CD14-positive monocyte (primary cell): ENCODE results near the gene HINFP. TPM values are rescaled to one million over a fixed set of nuclear protein-coding genes. Genes with fewer than 3 reads are reported as not detected.
"Not testable (repeated sequence)": the region's sequence is repeated elsewhere in the genome, so short reads cannot be mapped to it uniquely, and the experiment has no call there.

Experiments
- DNase-seq, 3 donors: peaks; one replicate each; pipeline ENCODE4 v3.0.0-alpha.2; 2011 to 2022
- H2AFZ ChIP-seq: 2 replicates; pipeline ENCODE4 v1.6.0; 2012; ENCODE audit warnings: mild to moderate bottlenecking, low read depth, low read length, inconsistent platforms; ENCODE audit not compliant: insufficient read depth, poor library complexity, severe bottlenecking
- H3K27ac ChIP-seq, 2 donors: 1 replicate in 1 of 2; 2 replicates in 1 of 2; pipeline ENCODE4 v1.5.1; 2012 to 2013; ENCODE audit warnings: low read length in 2 of 2, control low read depth in 1 of 2, inconsistent platforms in 1 of 2, low read depth in 1 of 2, mild to moderate bottlenecking in 1 of 2
- H3K27me3 ChIP-seq, 2 donors: one replicate each; pipeline versions ENCODE4 v1.6.0 to v1.6.1; 2011 to 2013; ENCODE audit warnings: low read length in 2 of 2; ENCODE audit not compliant: control insufficient read depth in 2 of 2, insufficient read depth in 2 of 2
- H3K36me3 ChIP-seq, 2 donors: replicated peaks in 1 of 2; 1 replicate in 1 of 2; 2 replicates in 1 of 2; pipeline versions ENCODE4 v1.5.1 to v1.6.1; 2012 to 2013; ENCODE audit warnings: low read length in 2 of 2, control low read depth in 1 of 2, inconsistent platforms in 1 of 2, mild to moderate bottlenecking in 1 of 2; ENCODE audit not compliant: insufficient read depth in 2 of 2, control insufficient read depth in 1 of 2
- H3K4me1 ChIP-seq, 2 donors: 1 replicate in 1 of 2; 2 replicates in 1 of 2; pipeline versions ENCODE4 v1.5.1 to v1.6.1; 2012 to 2013; ENCODE audit warnings: low read length in 2 of 2, control low read depth in 1 of 2, inconsistent platforms in 1 of 2, mild to moderate bottlenecking in 1 of 2, moderate library complexity in 1 of 2; ENCODE audit not compliant: insufficient read depth in 2 of 2, control insufficient read depth in 1 of 2
- H3K4me2 ChIP-seq: replicated peaks from 2 replicates; pipeline ENCODE3; 2012; ENCODE audit warnings: low read length, moderate library complexity, mild to moderate bottlenecking; ENCODE audit not compliant: poor library complexity, severe bottlenecking; ENCODE audit errors: extremely low read depth
- H3K4me3 ChIP-seq, 3 experiments: fragments of 200-600 bp in 1 of 3; sonication (generic) in 1 of 3; replicated peaks in 1 of 3; 1 replicate in 2 of 3; 2 replicates in 1 of 3; pipeline ENCODE4 v1.5.1; 2011 to 2013; ENCODE audit warnings: low read length in 3 of 3, mild to moderate bottlenecking in 3 of 3, control low read depth in 2 of 3, low read depth in 2 of 3, inconsistent platforms in 1 of 3, moderate library complexity in 1 of 3
- H3K79me2 ChIP-seq: 2 replicates; pipeline ENCODE4 v1.6.0; 2012; ENCODE audit warnings: mild to moderate bottlenecking, control low read depth, inconsistent platforms, low read length, moderate library complexity; ENCODE audit not compliant: insufficient read depth
- H3K9ac ChIP-seq: 2 replicates; pipeline ENCODE4 v1.6.0; 2017; ENCODE audit warnings: low read length, mild to moderate bottlenecking; ENCODE audit not compliant: insufficient read depth, poor library complexity, severe bottlenecking
- H3K9me3 ChIP-seq, 2 donors: replicated peaks in 1 of 2; 1 replicate in 1 of 2; 2 replicates in 1 of 2; pipeline versions ENCODE4 v1.5.1 to v1.6.1; 2012 to 2013; ENCODE audit warnings: low read length in 2 of 2, control low read depth in 1 of 2; ENCODE audit not compliant: control insufficient read depth in 1 of 2, insufficient read depth in 1 of 2
- H4K20me1 ChIP-seq: 2 replicates; pipeline ENCODE4 v1.6.0; 2012; ENCODE audit warnings: mild to moderate bottlenecking, low read length, control low read depth, moderate library complexity; ENCODE audit not compliant: insufficient read depth
- H3K27ac Mint-ChIP-seq, 7 donors: one replicate each; pipeline ENCODE4 v1.8.0; 2020; ENCODE audit warnings: mild to moderate bottlenecking in 7 of 7, mixed read lengths in 7 of 7, moderate library complexity in 6 of 7, inconsistent platforms in 2 of 7
- H3K27me3 Mint-ChIP-seq, 3 donors: one replicate each; pipeline ENCODE4 v1.8.0; 2021 to 2022; ENCODE audit warnings: low read depth in 3 of 3, mild to moderate bottlenecking in 3 of 3, mixed read lengths in 3 of 3, moderate library complexity in 3 of 3, inconsistent platforms in 1 of 3
- H3K36me3 Mint-ChIP-seq, 2 donors: one replicate each; pipeline ENCODE4 v1.8.0; 2020; ENCODE audit warnings: mixed read lengths in 2 of 2, inconsistent platforms in 1 of 2, mild to moderate bottlenecking in 1 of 2
- H3K4me1 Mint-ChIP-seq: one replicate; pipeline ENCODE4 v1.8.0; 2020; ENCODE audit warnings: mild to moderate bottlenecking, mixed read lengths
- H3K4me3 Mint-ChIP-seq, 2 donors: one replicate each; pipeline ENCODE4 v1.8.0; 2020; ENCODE audit warnings: mild to moderate bottlenecking in 2 of 2, mixed read lengths in 2 of 2, moderate library complexity in 1 of 2
- H3K9me3 Mint-ChIP-seq, 7 donors: one replicate each; pipeline ENCODE4 v1.8.0; 2020 to 2022; ENCODE audit warnings: mixed read lengths in 7 of 7, mild to moderate bottlenecking in 6 of 7, moderate library complexity in 6 of 7, inconsistent platforms in 2 of 7
- WGBS: methylation state at CpG from one replicate; pipeline ENCODE4 v1.1.5; 2013; ENCODE audit warnings: missing lambda C conversion rate; ENCODE audit not compliant: insufficient coverage; 5-methylcytosine and 5-hydroxymethylcytosine counted together
- intact Hi-C, 2 donors: fragments of 100-400 bp; cut with micrococcal nuclease; formaldehyde crosslinking; loops; one replicate each; pipeline versions ENCODE4 v1.15.0 to v1.15.1; 2023
- polyA plus RNA-seq, 3 donors: library from polyadenylated mRNA; depleted of rRNA in 1 of 3; unstranded in 2 of 3; stranded (reverse) in 1 of 3; fragments of 300-500 nt in 2 of 3; fragments of >200 nt in 1 of 3; fragmentation: Illumina TruSeq in 2 of 3; gene quantifications; 1 replicate in 2 of 3; 2 replicates in 1 of 3; pipeline ENCODE4 v1.2.3, GENCODE V29; 2012 to 2021
- TF ChIP-seq, protein P1 (sequence below): fragments of 200-600 bp; IDR thresholded peaks from one replicate; pipeline ENCODE4 v1.8.0; 2022; ENCODE audit warnings: antibody characterized with exemption, mild to moderate bottlenecking

Gene HINFP
- polyA plus RNA-seq, 3 donors: 8.0 to 43.0 (median 8.6) TPM

DNA sequence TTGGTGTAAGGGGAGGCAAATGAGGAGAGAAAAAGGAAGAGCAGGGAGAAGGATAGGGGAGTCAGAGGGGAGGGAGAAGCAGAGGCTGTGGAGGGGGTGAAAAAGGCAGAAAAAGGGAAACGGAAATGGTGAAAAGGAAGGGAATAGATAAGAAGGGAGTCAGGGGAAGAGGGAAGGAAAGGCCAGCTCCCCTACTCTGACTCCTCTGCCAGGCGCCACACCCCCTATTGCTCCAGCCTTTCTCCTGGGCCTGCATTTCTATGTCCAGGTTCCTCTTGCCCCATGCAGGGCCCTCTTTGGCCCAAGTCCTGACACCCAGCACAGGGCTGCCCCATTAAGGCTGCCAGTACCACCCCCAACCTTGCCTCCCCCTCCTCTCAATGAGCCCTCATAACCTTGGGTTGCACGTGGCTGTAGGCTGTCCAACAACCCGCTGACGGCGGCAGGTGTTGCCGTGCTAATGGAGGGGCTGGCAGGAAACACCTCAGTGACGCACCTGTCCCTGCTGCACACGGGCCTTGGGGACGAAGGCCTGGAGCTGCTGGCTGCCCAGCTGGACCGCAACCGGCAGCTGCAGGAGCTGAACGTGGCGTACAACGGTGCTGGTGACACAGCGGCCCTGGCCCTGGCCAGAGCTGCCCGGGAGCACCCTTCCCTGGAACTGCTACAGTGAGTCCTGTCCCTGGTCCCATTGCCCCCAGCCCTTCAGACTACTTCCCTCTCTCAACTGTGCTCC, 60.5 kb downstream of the HINFP start:
- WGBS: 94% methylated on average over 15 of the region's 17 CpGs
- Mint-ChIP-seq H3K4me3 (peak overlapping the region in 1 of 2 donors; percentile 18), H3K4me1 (peaks cover 26% of the 10 kb centered on the region), H3K27me3 (peaks cover 0 to 3% (median 2%) of the 10 kb centered on the region in 3 donors), H3K36me3 (peaks cover 27 to 50% of the 10 kb centered on the region in 2 donors), H3K27ac (peak overlapping the region in 4 of 7 donors; percentile 4 to 67 (median 43)), H3K9me3 (peaks cover 0 to 2% (median 0%) of the 10 kb centered on the region in 7 donors)
- no peak overlapping the region for H2AFZ ChIP-seq
- H4K20me1 ChIP-seq: no peaks in the 10 kb centered on the region
- H3K4me2 ChIP-seq: no peak overlapping the region
- peak overlapping the region in 1 of 3 experiments; percentile 26 for H3K4me3 ChIP-seq
- H3K9ac ChIP-seq: no peak overlapping the region
- intact Hi-C loops: no loop called here
- H3K79me2 ChIP-seq: no peaks in the 10 kb centered on the region
- TF ChIP-seq, protein P1, sequence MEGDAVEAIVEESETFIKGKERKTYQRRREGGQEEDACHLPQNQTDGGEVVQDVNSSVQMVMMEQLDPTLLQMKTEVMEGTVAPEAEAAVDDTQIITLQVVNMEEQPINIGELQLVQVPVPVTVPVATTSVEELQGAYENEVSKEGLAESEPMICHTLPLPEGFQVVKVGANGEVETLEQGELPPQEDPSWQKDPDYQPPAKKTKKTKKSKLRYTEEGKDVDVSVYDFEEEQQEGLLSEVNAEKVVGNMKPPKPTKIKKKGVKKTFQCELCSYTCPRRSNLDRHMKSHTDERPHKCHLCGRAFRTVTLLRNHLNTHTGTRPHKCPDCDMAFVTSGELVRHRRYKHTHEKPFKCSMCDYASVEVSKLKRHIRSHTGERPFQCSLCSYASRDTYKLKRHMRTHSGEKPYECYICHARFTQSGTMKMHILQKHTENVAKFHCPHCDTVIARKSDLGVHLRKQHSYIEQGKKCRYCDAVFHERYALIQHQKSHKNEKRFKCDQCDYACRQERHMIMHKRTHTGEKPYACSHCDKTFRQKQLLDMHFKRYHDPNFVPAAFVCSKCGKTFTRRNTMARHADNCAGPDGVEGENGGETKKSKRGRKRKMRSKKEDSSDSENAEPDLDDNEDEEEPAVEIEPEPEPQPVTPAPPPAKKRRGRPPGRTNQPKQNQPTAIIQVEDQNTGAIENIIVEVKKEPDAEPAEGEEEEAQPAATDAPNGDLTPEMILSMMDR: no peak
- H3K9me3 ChIP-seq: no peaks in the 10 kb centered on the region
- H3K27ac ChIP-seq: peak overlapping the region; percentile 35 to 52
- H3K27me3 ChIP-seq: no peaks in the 10 kb centered on the region
- no peak for DNase-seq
- peaks cover 22 to 37% of the 10 kb centered on the region in 2 donors for H3K36me3 ChIP-seq
- H3K4me1 ChIP-seq: peaks cover 28 to 29% of the 10 kb centered on the region in 2 donors

DNA sequence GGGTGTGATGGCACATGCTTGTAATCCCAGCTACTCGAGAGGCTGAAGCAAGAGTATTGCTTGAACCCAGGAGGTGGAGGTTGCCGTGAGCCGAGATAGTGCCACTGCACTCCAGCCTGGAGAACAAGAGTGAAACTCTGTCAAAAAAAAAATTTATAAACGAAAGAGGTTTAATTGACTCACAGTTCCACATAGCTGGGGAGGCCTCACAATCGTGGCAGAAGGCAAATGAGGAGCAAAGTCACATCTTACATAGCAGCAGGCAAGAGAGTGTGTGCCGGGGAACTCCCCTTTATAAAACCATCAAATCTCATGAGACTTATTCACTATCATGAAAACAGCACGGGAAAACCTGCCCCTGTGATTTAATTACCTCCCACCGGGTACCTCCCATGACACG, 63.0 kb downstream of the HINFP start:
- H3K27me3 ChIP-seq, H3K4me3 ChIP-seq, H3K4me2 ChIP-seq, H2AFZ ChIP-seq, H3K9me3 Mint-ChIP-seq, H3K4me3 Mint-ChIP-seq, H3K27me3 Mint-ChIP-seq, H3K9me3 ChIP-seq, H3K79me2 ChIP-seq, intact Hi-C loops, DNase-seq, H3K27ac ChIP-seq, H4K20me1 ChIP-seq, H3K9ac ChIP-seq: not testable (repeated sequence)
- H3K4me1 Mint-ChIP-seq: peaks cover 14% of the 10 kb centered on the region
- peak overlapping the region in 1 of 7 donors; percentile 18 for H3K27ac Mint-ChIP-seq
- peaks cover 15 to 16% of the 10 kb centered on the region in 2 donors for H3K4me1 ChIP-seq
- 96% methylated on average over 5 of the region's 9 CpGs for WGBS
- H3K36me3 ChIP-seq: peaks cover 21 to 29% of the 10 kb centered on the region in 2 donors
- peaks cover 22 to 39% of the 10 kb centered on the region in 2 donors for H3K36me3 Mint-ChIP-seq

Other genes starting within 250 kb of the HINFP start
- gene CXCR5, start 237.7 kb upstream of the HINFP start, polyA plus RNA-seq: under 1 TPM; 0.08 to 0.31 (median 0.09) TPM
- gene BCL9L, start 195.7 kb upstream of the HINFP start, polyA plus RNA-seq: 1 to 10 TPM in 2 of 3 donors, under 1 TPM in 1; 0.11 to 6.8 (median 1.8) TPM
- gene UPK2, start 165.3 kb upstream of the HINFP start, polyA plus RNA-seq: not detected
- not detected for gene FOXR1, start 149.8 kb upstream of the HINFP start, polyA plus RNA-seq
- gene CENATAC, start 123.4 kb upstream of the HINFP start, polyA plus RNA-seq: 10 to 100 TPM in 1 of 3 donors, 1 to 10 TPM in 2; 2.7 to 47.8 (median 4.1) TPM
- gene RPS25, start 103.2 kb upstream of the HINFP start, polyA plus RNA-seq: 1,000 to 10,000 TPM; 1,137 to 1,336 (median 1,264) TPM
- 10 to 100 TPM; 46.9 to 54.5 (median 50.0) TPM for gene TRAPPC4, start 102.8 kb upstream of the HINFP start, polyA plus RNA-seq
- gene SLC37A4, start 90.7 kb upstream of the HINFP start, polyA plus RNA-seq: 1 to 10 TPM; 5.9 to 8.0 (median 7.2) TPM
- gene HYOU1, start 64.4 kb upstream of the HINFP start, polyA plus RNA-seq: 10 to 100 TPM in 1 of 3 donors, 1 to 10 TPM in 2; 8.4 to 34.9 (median 8.6) TPM
- gene VPS11, start 53.8 kb upstream of the HINFP start, polyA plus RNA-seq: 10 to 100 TPM; 28.6 to 56.6 (median 43.3) TPM
- 10 to 100 TPM; 21.1 to 26.4 (median 25.2) TPM for gene HMBS, start 36.7 kb upstream of the HINFP start, polyA plus RNA-seq
- 10 to 100 TPM; 37.0 to 54.2 (median 39.7) TPM for gene DPAGT1, start 19.7 kb upstream of the HINFP start, polyA plus RNA-seq
- gene C2CD2L, start 14.2 kb upstream of the HINFP start, polyA plus RNA-seq: 10 to 100 TPM in 1 of 3 donors, 1 to 10 TPM in 2; 3.8 to 60.2 (median 6.4) TPM
- gene ABCG4, start 27.5 kb downstream of the HINFP start, polyA plus RNA-seq: under 1 TPM in 1 of 3 donors, not detected in 2; 0.04 TPM
- gene NLRX1, start 47.1 kb downstream of the HINFP start, polyA plus RNA-seq: 10 to 100 TPM; 13.7 to 15.5 (median 14.2) TPM
- under 1 TPM in 2 of 3 donors, not detected in 1; 0.09 to 0.47 TPM for gene NHERF4, start 63.9 kb downstream of the HINFP start, polyA plus RNA-seq
- gene CBL, start 84.8 kb downstream of the HINFP start, polyA plus RNA-seq: 10 to 100 TPM in 2 of 3 donors, 1 to 10 TPM in 1; 7.6 to 24.0 (median 23.1) TPM
- gene MCAM, start 195.6 kb downstream of the HINFP start, polyA plus RNA-seq: not detected
- gene RNF26, start 212.9 kb downstream of the HINFP start, polyA plus RNA-seq: 10 to 100 TPM in 2 of 3 donors, 1 to 10 TPM in 1; 6.8 to 27.6 (median 20.5) TPM
- gene C1QTNF5, start 219.3 kb downstream of the HINFP start, polyA plus RNA-seq: not detected
- gene MFRP, start 225.1 kb downstream of the HINFP start, polyA plus RNA-seq: not detected